ENCODE data around the gene CYP19A1. TPM values are rescaled to one million over a fixed set of nuclear protein-coding genes. Genes with fewer than 3 reads are reported as not detected.
A peak's percentile ranks its signal among the peaks of the same experiment; 100 is the strongest.

The CYP19A1 gene
- total RNA-seq, 1 experiment from 2014 or later = 0.77 TPM

DNA sequence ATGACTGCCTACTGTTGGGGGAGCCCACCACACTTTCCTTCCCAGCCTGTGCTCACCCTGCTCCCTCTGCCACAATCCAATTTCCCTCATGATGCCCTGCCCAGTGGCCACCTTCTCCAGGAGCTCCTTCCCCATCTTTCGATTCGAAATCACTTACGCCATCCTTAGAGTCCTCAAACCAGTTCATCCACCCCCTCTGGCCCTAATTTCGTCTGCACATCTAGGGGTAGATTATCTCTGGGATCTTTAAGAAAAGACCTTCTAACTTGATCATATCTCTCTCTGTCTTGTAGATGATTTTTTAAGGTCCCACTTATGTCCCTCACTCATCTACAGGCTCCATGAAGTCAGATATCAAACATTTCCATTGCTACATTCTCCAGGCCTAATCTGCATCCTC, 17.1 kb downstream of the CYP19A1 start:
- Histone ChIP-seq H3K9me3 (no peaks in the 10 kb centered on the region), H3K4me3 (ENCODE audit: low read depth, low read length) (no peak overlapping the region), H3K4me1 (0 out of 2 replicates have a peak, but pooled peaks cover 5% of the 10 kb centered on the region), H3K36me3 (ENCODE audit: control insufficient read depth, insufficient read depth, low read length) (no peaks in the 10 kb centered on the region), H3K27me3 (replicated peaks; ENCODE audit: control insufficient read depth, insufficient read depth, low read length) (no peaks in the 10 kb centered on the region)
- CTCF ChIA-PET = no interaction called here
- Mint-ChIP-seq H3K27me3 (ENCODE audit: insufficient read depth, unreplicated experiment) (no peaks in the 10 kb centered on the region), H3K4me3 (ENCODE audit: unreplicated experiment) (no peak overlapping the region), H3K9me3 (ENCODE audit: unreplicated experiment) (no peaks in the 10 kb centered on the region), H3K4me1 (ENCODE audit: low read depth, unreplicated experiment) (peaks cover 7% of the 10 kb centered on the region), H3K36me3 (ENCODE audit: insufficient read depth, unreplicated experiment) (no peaks in the 10 kb centered on the region), H3K27ac (ENCODE audit: unreplicated experiment) (no peak overlapping the region)
- TF ChIP-seq, protein P1, sequence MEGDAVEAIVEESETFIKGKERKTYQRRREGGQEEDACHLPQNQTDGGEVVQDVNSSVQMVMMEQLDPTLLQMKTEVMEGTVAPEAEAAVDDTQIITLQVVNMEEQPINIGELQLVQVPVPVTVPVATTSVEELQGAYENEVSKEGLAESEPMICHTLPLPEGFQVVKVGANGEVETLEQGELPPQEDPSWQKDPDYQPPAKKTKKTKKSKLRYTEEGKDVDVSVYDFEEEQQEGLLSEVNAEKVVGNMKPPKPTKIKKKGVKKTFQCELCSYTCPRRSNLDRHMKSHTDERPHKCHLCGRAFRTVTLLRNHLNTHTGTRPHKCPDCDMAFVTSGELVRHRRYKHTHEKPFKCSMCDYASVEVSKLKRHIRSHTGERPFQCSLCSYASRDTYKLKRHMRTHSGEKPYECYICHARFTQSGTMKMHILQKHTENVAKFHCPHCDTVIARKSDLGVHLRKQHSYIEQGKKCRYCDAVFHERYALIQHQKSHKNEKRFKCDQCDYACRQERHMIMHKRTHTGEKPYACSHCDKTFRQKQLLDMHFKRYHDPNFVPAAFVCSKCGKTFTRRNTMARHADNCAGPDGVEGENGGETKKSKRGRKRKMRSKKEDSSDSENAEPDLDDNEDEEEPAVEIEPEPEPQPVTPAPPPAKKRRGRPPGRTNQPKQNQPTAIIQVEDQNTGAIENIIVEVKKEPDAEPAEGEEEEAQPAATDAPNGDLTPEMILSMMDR (IDR thresholded peaks at IDR 0.05; ENCODE audit: insufficient read depth in 1 of 2, low read depth in 1 of 2, low read length in 1 of 2, severe bottlenecking in 1 of 2, unreplicated experiment in 1 of 2) = no peak
- no peak for DNase-seq
- POLR2A ChIA-PET = no interaction called here
- intact Hi-C loops (cut with micrococcal nuclease; ENCODE audit: unreplicated experiment) = no loop called here
- BruUV-seq (replicated peaks) = no TSS peak

DNA sequence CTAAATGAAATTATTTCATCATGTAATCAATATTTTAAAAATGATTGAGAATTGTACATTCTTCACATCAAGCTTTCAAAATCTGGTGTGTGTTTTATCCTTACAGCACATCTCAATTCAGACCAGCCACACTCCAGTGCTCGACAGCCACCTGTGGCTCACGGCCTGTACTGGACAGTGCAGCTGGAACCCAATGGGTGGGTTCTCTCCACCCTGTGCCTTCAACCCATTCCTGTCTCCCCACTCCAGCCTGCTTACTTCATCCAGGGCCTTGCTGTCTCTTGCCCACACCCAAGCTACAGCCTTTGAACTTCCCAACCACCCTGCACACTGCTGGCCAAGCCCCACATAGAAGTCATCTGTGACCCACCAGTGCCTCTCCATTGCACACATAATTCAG, 17.6 kb downstream of the CYP19A1 start:
- CTCF ChIA-PET = no interaction called here
- 0 out of 2 replicates have a peak, but pooled peaks cover 5% of the 10 kb centered on the region for H3K4me1 ChIP-seq
- H3K36me3 ChIP-seq (ENCODE audit: control insufficient read depth, insufficient read depth, low read length) = no peaks in the 10 kb centered on the region
- no peaks in the 10 kb centered on the region for H3K27me3 Mint-ChIP-seq (ENCODE audit: insufficient read depth, unreplicated experiment)
- no peak overlapping the region for H3K4me3 Mint-ChIP-seq (ENCODE audit: unreplicated experiment)
- POLR2A ChIA-PET = no interaction called here
- H3K27me3 ChIP-seq (replicated peaks; ENCODE audit: control insufficient read depth, insufficient read depth, low read length) = no peaks in the 10 kb centered on the region
- no peak overlapping the region for H3K4me3 ChIP-seq (ENCODE audit: low read depth, low read length)
- H3K9me3 Mint-ChIP-seq (ENCODE audit: unreplicated experiment) = no peaks in the 10 kb centered on the region
- H3K27ac Mint-ChIP-seq (ENCODE audit: unreplicated experiment) = peak overlapping the region; percentile 13
- no peaks in the 10 kb centered on the region for H3K9me3 ChIP-seq
- peaks cover 7% of the 10 kb centered on the region for H3K4me1 Mint-ChIP-seq (ENCODE audit: low read depth, unreplicated experiment)
- TF ChIP-seq, protein P1 (IDR thresholded peaks at IDR 0.05; ENCODE audit: insufficient read depth in 1 of 2, low read depth in 1 of 2, low read length in 1 of 2, severe bottlenecking in 1 of 2, unreplicated experiment in 1 of 2) = no peak
- BruUV-seq (replicated peaks) = no TSS peak
- DNase-seq = no peak
- intact Hi-C loops (cut with micrococcal nuclease; ENCODE audit: unreplicated experiment) = no loop called here
- no peaks in the 10 kb centered on the region for H3K36me3 Mint-ChIP-seq (ENCODE audit: insufficient read depth, unreplicated experiment)

DNA sequence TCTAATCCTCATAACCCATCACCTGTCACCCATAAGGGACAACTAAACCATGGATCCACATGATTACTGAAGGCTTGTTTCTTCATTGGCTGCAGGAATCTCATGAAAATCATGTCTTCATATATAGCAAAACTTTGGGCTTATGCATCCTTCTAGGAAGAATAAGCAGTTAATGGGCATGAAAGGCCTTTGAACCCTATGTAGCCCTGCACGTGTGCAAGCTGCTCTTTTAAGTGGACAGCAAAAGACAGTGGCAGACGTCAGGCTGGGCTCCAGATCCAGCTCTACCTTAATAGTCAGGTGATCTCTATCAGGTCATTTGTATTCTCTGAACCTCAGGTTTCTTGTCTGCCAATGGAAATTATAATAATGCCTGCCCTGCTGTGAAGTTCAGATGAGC, 18.9 kb downstream of the CYP19A1 start:
- BruUV-seq (replicated peaks) = no TSS peak
- Mint-ChIP-seq H3K9me3 (ENCODE audit: unreplicated experiment) (no peaks in the 10 kb centered on the region), H3K27me3 (ENCODE audit: insufficient read depth, unreplicated experiment) (no peaks in the 10 kb centered on the region), H3K27ac (ENCODE audit: unreplicated experiment) (no peak overlapping the region), H3K36me3 (ENCODE audit: insufficient read depth, unreplicated experiment) (no peaks in the 10 kb centered on the region), H3K4me3 (ENCODE audit: unreplicated experiment) (no peak overlapping the region), H3K4me1 (ENCODE audit: low read depth, unreplicated experiment) (peaks cover 15% of the 10 kb centered on the region)
- Histone ChIP-seq H3K9me3 (no peaks in the 10 kb centered on the region), H3K4me3 (ENCODE audit: low read depth, low read length) (no peak overlapping the region), H3K4me1 (peaks cover 17% of the 10 kb centered on the region), H3K36me3 (ENCODE audit: control insufficient read depth, insufficient read depth, low read length) (no peaks in the 10 kb centered on the region), H3K27me3 (replicated peaks; ENCODE audit: control insufficient read depth, insufficient read depth, low read length) (no peaks in the 10 kb centered on the region)
- TF ChIP-seq, protein P1 (IDR thresholded peaks at IDR 0.05; ENCODE audit: insufficient read depth in 1 of 2, low read depth in 1 of 2, low read length in 1 of 2, severe bottlenecking in 1 of 2, unreplicated experiment in 1 of 2) = no peak
- POLR2A ChIA-PET = no interaction called here
- CTCF ChIA-PET = no interaction called here
- intact Hi-C loops (cut with micrococcal nuclease; ENCODE audit: unreplicated experiment) = no loop called here
- DNase-seq = no peak

Data from Caco-2 (cell line).